K562 (cell line): ENCODE results near the gene MAP3K15. TPM values are rescaled to one million over a fixed set of nuclear protein-coding genes. Genes with fewer than 3 reads are reported as not detected.

ENCODE experiments used
- ATAC-seq: fragments of 200-7000 bp; cut with Tn5 transposase; 3 replicates; pipeline ENCODE4 v1.9.1; 2020; ENCODE audit warnings: moderate library complexity
- BruUV-seq: library from RNA; stranded (reverse); fragments of 400-500 nt; replicated peaks from 2 replicates; lab custom pipeline; 2021; lab: Mats Ljungman, UMichigan
- CTCF ChIA-PET: fragments of 300-600 bp; formaldehyde crosslinking; extraction: SDS; loops from one replicate; lab custom pipeline; 2021; ENCODE audit warnings: low intra/inter-chr PET ratio; lab: Yijun Ruan, JAX
- POLR2A ChIA-PET: fragments of 300-600, 350-650 bp; sonication (Branson Sonifier 250); formaldehyde crosslinking; extraction: SDS; loops from one replicate; lab custom pipeline; 2021; ENCODE audit warnings: antibody characterized with exemption, inconsistent platforms; lab: Yijun Ruan, JAX
- DNase-seq, 4 experiments: peaks; one replicate each; pipeline versions ENCODE4 v3.0.0 to v3.0.0-alpha.2; 2011 to 2018; ENCODE audit warnings: low spot score in 3 of 4, mixed read lengths in 3 of 4; ENCODE audit errors: extremely low read depth in 1 of 4
- FAIRE-seq: peaks from 2 replicates; lab custom pipeline; 2011; peaks lifted over from hg19 to GRCh38; lab: Jason Lieb, UNC
- H2AFZ ChIP-seq: 2 replicates; pipeline ENCODE4 v1.6.0; 2011; ENCODE audit warnings: low read depth, low read length, control low read depth, inconsistent platforms
- H3K27ac ChIP-seq: fragments of 200-600 bp; 3 replicates; pipeline ENCODE4 v1.8.0; 2011; ENCODE audit warnings: low read depth, mild to moderate bottlenecking, control low read depth, inconsistent platforms, low read length, moderate library complexity, mixed read lengths; ENCODE audit errors: extremely low read depth
- H3K27me3 ChIP-seq, 2 experiments: fragments of 300-600 bp in 1 of 2; 2 replicates in 1 of 2; 3 replicates in 1 of 2; pipeline versions ENCODE4 v1.6.0 to v1.8.0; 2011; ENCODE audit warnings: inconsistent platforms in 2 of 2, low read length in 2 of 2, mild to moderate bottlenecking in 1 of 2, mixed read lengths in 1 of 2, moderate library complexity in 1 of 2; ENCODE audit not compliant: control insufficient read depth in 2 of 2, insufficient read depth in 2 of 2
- H3K36me3 ChIP-seq: fragments of 300-600 bp; 3 replicates; pipeline ENCODE4 v1.8.0; 2011; ENCODE audit warnings: mild to moderate bottlenecking, low read length, inconsistent platforms; ENCODE audit not compliant: control insufficient read depth, insufficient read depth
- H3K4me1 ChIP-seq, 2 experiments: fragments of 200-600 bp in 1 of 2; replicated peaks in 1 of 2; 2 replicates in 1 of 2; 3 replicates in 1 of 2; pipeline versions ENCODE4 v1.5.1 to v1.8.0; 2011; ENCODE audit warnings: inconsistent platforms in 2 of 2, low read length in 2 of 2, mild to moderate bottlenecking in 1 of 2, mixed read lengths in 1 of 2, moderate library complexity in 1 of 2; ENCODE audit not compliant: control insufficient read depth in 2 of 2, insufficient read depth in 2 of 2
- H3K4me2 ChIP-seq: 2 replicates; pipeline ENCODE4 v1.6.1; 2011; ENCODE audit warnings: low read length, control low read depth, inconsistent platforms, mixed read lengths; ENCODE audit not compliant: insufficient read depth
- H3K4me3 ChIP-seq: fragments of 200-600 bp; sonication (generic), shearing (Covaris generic); 2 replicates; pipeline ENCODE4 v1.5.1; 2016; ENCODE audit warnings: control low read depth, inconsistent platforms
- H3K79me2 ChIP-seq: fragments of 200-600 bp; 3 replicates; pipeline ENCODE4 v1.8.0; 2011; ENCODE audit warnings: low read length, inconsistent platforms; ENCODE audit not compliant: control insufficient read depth, insufficient read depth
- H3K9ac ChIP-seq, 2 experiments: 2 replicates each; pipeline versions ENCODE4 v1.6.0 to v1.6.1; 2011; ENCODE audit warnings: low read depth in 2 of 2, low read length in 2 of 2, control low read depth in 1 of 2, inconsistent platforms in 1 of 2, mild to moderate bottlenecking in 1 of 2, mixed read lengths in 1 of 2; ENCODE audit not compliant: insufficient read depth in 1 of 2
- H3K9me1 ChIP-seq: one replicate; pipeline ENCODE4 v1.6.0; 2011; ENCODE audit warnings: inconsistent platforms, mild to moderate bottlenecking, low read length, moderate library complexity; ENCODE audit not compliant: control insufficient read depth, insufficient read depth
- H3K9me3 ChIP-seq: replicated peaks from 2 replicates; pipeline ENCODE4 v1.5.1; 2011; ENCODE audit warnings: low read depth, low read length, inconsistent platforms; ENCODE audit not compliant: control insufficient read depth, insufficient read depth
- H4K20me1 ChIP-seq: replicated peaks from 2 replicates; pipeline ENCODE4 v1.6.1; 2011; ENCODE audit warnings: low read length, inconsistent platforms, mixed read lengths; ENCODE audit not compliant: control insufficient read depth, insufficient read depth
- BMI1 ChIP-seq: fragments of 150-350 bp; IDR thresholded peaks from 2 replicates; pipeline ENCODE4 v1.6.1; 2014; ENCODE audit warnings: low read length
- CBFA2T2 ChIP-seq: fragments of 450-650 bp; conservative IDR thresholded peaks from 2 replicates; pipeline ENCODE4 v1.6.1; 2017; ENCODE audit warnings: mild to moderate bottlenecking
- CREM ChIP-seq: IDR thresholded peaks from 2 replicates; pipeline ENCODE4 v1.6.1; 2014; ENCODE audit warnings: antibody characterized with exemption, low read depth
- DMBX1 ChIP-seq: fragments of 250-450 bp; sonication (Bioruptor Pico); IDR thresholded peaks from 2 replicates; pipeline ENCODE4 v1.8.0; 2022; ENCODE audit warnings: inconsistent platforms, mild to moderate bottlenecking, moderate library complexity, borderline replicate concordance
- GABPB1 ChIP-seq: sonication (generic); formaldehyde crosslinking; IDR thresholded peaks from 2 replicates; pipeline ENCODE4 v1.8.0; 2022; ENCODE audit warnings: mild to moderate bottlenecking, missing genetic modification reagents
- HDGF ChIP-seq: fragments of 450-650 bp; IDR thresholded peaks from 2 replicates; pipeline ENCODE4 v1.6.1; 2016
- MYBL2 ChIP-seq, 2 experiments: fragments of 450-650 bp in 1 of 2; sonication (generic) in 1 of 2; formaldehyde crosslinking in 1 of 2; IDR thresholded peaks; 2 replicates each; pipeline versions ENCODE4 v1.6.1 to v1.8.1; 2017 to 2022; ENCODE audit warnings: borderline replicate concordance in 1 of 2, inconsistent platforms in 1 of 2, low read depth in 1 of 2, mild to moderate bottlenecking in 1 of 2, missing genetic modification reagents in 1 of 2, moderate library complexity in 1 of 2
- RBM15 ChIP-seq: fragments of 200-400 bp; formaldehyde crosslinking; IDR thresholded peaks from 2 replicates; pipeline ENCODE4 v1.6.1; 2018; ENCODE audit warnings: mild to moderate bottlenecking, low read length, moderate library complexity; ENCODE audit not compliant: insufficient read depth
- RFX1 ChIP-seq: fragments of 450-650 bp; IDR thresholded peaks from 2 replicates; pipeline ENCODE4 v1.6.1; 2016; ENCODE audit warnings: mild to moderate bottlenecking, moderate library complexity
- SMAD1 ChIP-seq: fragments of 150-350 bp; IDR thresholded peaks from 2 replicates; pipeline ENCODE4 v1.6.1; 2014; ENCODE audit warnings: low read length, low read depth; ENCODE audit not compliant: partially characterized antibody
- SMAD3 ChIP-seq: fragments of 450-650 bp; formaldehyde crosslinking; conservative IDR thresholded peaks from 2 replicates; pipeline ENCODE4 v1.4.0; 2020; ENCODE audit warnings: mild to moderate bottlenecking
- ZBTB8A ChIP-seq: fragments of 450-650 bp; IDR thresholded peaks from 2 replicates; pipeline ENCODE4 v1.6.1; 2018; ENCODE audit warnings: mild to moderate bottlenecking, moderate library complexity; ENCODE audit not compliant: partially characterized antibody
- ZKSCAN1 ChIP-seq: fragments of 150-350 bp; IDR thresholded peaks from 2 replicates; pipeline ENCODE4 v1.6.1; 2016; ENCODE audit warnings: low read depth, low read length
- ZNF146 ChIP-seq: IDR thresholded peaks from one replicate; pipeline ENCODE4 v1.6.1; 2018; ENCODE audit warnings: missing compliant biosample characterization; ENCODE audit not compliant: unreplicated experiment
- WGBS: fragments of 100-300 bp; shearing (Covaris generic); methylation state at CpG from one replicate; pipeline ENCODE4 v1.1.6; 2016; ENCODE audit warnings: low coverage, mixed read lengths; ENCODE audit not compliant: insufficient coverage; ENCODE audit errors: missing lambda C conversion rate; 5-methylcytosine and 5-hydroxymethylcytosine counted together
- in situ Hi-C: fragments of 300-500 bp; cut with MboI; formaldehyde crosslinking; loops from 4 replicates; pipeline ENCODE4 v1.15.0; 2018; ENCODE audit warnings: inconsistent platforms, mixed read lengths
- intact Hi-C: fragments of 100-400 bp; cut with micrococcal nuclease; formaldehyde crosslinking; loops from 2 replicates; pipeline ENCODE4 v1.14.2; 2022
- polyA plus RNA-seq, 8 experiments: library from polyadenylated mRNA; depleted of rRNA in 4 of 8; stranded (reverse) in 5 of 8; unstranded in 3 of 8; fragments of >200 nt; fragmentation: Nextera tagmentation in 2 of 8; fragmentation: Illumina TruSeq in 1 of 8; extraction: Ambion mirVana in 2 of 8; extraction: Trizol in 1 of 8; gene quantifications; 2 replicates each; pipeline versions ENCODE4 v1.2.1 to v1.2.3, GENCODE V29; 2011 to 2014; ENCODE audit warnings: inconsistent platforms in 1 of 8, missing spikeins in 1 of 8
- total RNA-seq, 7 experiments: library from RNA; depleted of rRNA in 6 of 7; stranded (reverse); fragments of >200 nt in 6 of 7; fragmentation: Illumina TruSeq in 2 of 7; extraction: Trizol in 2 of 7; gene quantifications; 2 replicates each; pipeline versions ENCODE4 v1.2.1 to v1.2.3, GENCODE V29; 2011 to 2021; ENCODE audit warnings: low replicate concordance in 1 of 7
- TF ChIP-seq, protein P1 (sequence below): fragments of 250-450 bp; sonication (Bioruptor Pico); IDR thresholded peaks from 2 replicates; pipeline ENCODE4 v1.9.0; 2021; ENCODE audit warnings: mild to moderate bottlenecking, inconsistent platforms
- TF ChIP-seq, protein P2 (sequence below): fragments of 450-650 bp; formaldehyde crosslinking; IDR thresholded peaks from 2 replicates; pipeline ENCODE4 v1.4.0; 2020; ENCODE audit warnings: mild to moderate bottlenecking, moderate library complexity
- TF ChIP-seq, protein P3 (sequence below): fragments of 250-450 bp; sonication (Bioruptor Pico); IDR thresholded peaks from 2 replicates; pipeline ENCODE4 v1.5.0; 2020; ENCODE audit warnings: mild to moderate bottlenecking

MAP3K15 gene
- total and polyA plus RNA-seq, 9 of the 15 experiments (the other 6 are each of a cell fraction or from before 2014, with no cell fraction given), result 0.03 to 0.29 (median 0.14) TPM; not detected in 5

DNA sequence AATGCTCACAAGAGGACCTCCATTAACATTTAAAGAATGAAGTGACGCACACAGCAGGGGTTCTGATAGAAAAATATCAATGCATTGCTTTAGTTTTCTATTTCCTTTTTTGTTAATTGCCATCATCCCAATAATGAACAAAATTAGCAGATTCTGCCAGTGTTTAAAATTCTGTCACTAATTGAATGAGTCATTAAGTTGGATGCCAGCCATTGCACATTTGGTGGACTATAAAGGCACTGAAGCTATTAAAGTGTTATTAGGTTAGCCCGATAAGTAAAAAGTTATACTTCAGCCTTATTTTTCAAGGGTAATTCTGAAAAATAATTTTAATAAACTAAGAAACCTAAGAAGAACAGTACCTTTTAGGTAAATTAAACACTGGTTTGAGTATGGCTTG, 53.1 kb downstream of the MAP3K15 start:
- H3K9me1 ChIP-seq, result no peaks in the 10 kb centered on the region
- H3K4me3 ChIP-seq, result no peak overlapping the region
- no peak overlapping the region for H3K27ac ChIP-seq
- DNase-seq (no peak), FAIRE-seq (no peak), ATAC-seq (no peak)
- H2AFZ ChIP-seq, result no peak overlapping the region
- 0% methylated on average over 2 of the region's 2 CpGs for WGBS
- ChIA-PET CTCF (no interaction called here), POLR2A (no interaction called here)
- no TSS peak for BruUV-seq
- no peak overlapping the region for H3K4me2 ChIP-seq
- intact Hi-C loops, result no loop called here
- H4K20me1 ChIP-seq, result no peaks in the 10 kb centered on the region
- no peak overlapping the region for H3K9ac ChIP-seq
- H3K79me2 ChIP-seq, result no peaks in the 10 kb centered on the region
- peaks cover 3 to 5% of the 10 kb centered on the region in 2 experiments; a peak in 3 of 5 replicates for H3K27me3 ChIP-seq
- TF ChIP-seq GABPB1 (CRISPR knock-in tag) (no peak), RFX1 (no peak), HDGF (no peak), CBFA2T2 (no peak), ZKSCAN1 (no peak), CREM (no peak), BMI1 (no peak), ZBTB8A (no peak), SMAD1 (no peak), SMAD3 (CRISPR knock-in tag) (no peak), ZNF146 (CRISPR knock-in tag) (no peak), RBM15 (no peak), DMBX1 (no peak), MYBL2 (IDR thresholded peaks at IDR 0.05; ENCODE audit: low read depth) (no peak), MYBL2 (CRISPR knock-in tag; IDR thresholded peaks at IDR 0.05; ENCODE audit: borderline replicate concordance) (no peak)
- TF ChIP-seq, protein P1, sequence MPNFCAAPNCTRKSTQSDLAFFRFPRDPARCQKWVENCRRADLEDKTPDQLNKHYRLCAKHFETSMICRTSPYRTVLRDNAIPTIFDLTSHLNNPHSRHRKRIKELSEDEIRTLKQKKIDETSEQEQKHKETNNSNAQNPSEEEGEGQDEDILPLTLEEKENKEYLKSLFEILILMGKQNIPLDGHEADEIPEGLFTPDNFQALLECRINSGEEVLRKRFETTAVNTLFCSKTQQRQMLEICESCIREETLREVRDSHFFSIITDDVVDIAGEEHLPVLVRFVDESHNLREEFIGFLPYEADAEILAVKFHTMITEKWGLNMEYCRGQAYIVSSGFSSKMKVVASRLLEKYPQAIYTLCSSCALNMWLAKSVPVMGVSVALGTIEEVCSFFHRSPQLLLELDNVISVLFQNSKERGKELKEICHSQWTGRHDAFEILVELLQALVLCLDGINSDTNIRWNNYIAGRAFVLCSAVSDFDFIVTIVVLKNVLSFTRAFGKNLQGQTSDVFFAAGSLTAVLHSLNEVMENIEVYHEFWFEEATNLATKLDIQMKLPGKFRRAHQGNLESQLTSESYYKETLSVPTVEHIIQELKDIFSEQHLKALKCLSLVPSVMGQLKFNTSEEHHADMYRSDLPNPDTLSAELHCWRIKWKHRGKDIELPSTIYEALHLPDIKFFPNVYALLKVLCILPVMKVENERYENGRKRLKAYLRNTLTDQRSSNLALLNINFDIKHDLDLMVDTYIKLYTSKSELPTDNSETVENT (CRISPR knock-in tag), result no peak
- TF ChIP-seq, protein P2, sequence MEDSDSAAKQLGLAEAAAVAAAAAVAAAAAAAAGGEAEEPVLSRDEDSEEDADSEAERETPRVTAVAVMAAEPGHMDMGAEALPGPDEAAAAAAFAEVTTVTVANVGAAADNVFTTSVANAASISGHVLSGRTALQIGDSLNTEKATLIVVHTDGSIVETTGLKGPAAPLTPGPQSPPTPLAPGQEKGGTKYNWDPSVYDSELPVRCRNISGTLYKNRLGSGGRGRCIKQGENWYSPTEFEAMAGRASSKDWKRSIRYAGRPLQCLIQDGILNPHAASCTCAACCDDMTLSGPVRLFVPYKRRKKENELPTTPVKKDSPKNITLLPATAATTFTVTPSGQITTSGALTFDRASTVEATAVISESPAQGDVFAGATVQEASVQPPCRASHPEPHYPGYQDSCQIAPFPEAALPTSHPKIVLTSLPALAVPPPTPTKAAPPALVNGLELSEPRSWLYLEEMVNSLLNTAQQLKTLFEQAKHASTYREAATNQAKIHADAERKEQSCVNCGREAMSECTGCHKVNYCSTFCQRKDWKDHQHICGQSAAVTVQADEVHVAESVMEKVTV, result no peak
- TF ChIP-seq, protein P3, sequence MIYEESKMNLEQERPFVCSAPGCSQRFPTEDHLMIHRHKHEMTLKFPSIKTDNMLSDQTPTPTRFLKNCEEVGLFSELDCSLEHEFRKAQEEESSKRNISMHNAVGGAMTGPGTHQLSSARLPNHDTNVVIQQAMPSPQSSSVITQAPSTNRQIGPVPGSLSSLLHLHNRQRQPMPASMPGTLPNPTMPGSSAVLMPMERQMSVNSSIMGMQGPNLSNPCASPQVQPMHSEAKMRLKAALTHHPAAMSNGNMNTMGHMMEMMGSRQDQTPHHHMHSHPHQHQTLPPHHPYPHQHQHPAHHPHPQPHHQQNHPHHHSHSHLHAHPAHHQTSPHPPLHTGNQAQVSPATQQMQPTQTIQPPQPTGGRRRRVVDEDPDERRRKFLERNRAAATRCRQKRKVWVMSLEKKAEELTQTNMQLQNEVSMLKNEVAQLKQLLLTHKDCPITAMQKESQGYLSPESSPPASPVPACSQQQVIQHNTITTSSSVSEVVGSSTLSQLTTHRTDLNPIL (CRISPR knock-in tag), result no peak
- no peaks in the 10 kb centered on the region for H3K9me3 ChIP-seq
- in situ Hi-C loops, result no loop called here
- H3K36me3 ChIP-seq, result no peaks in the 10 kb centered on the region
- H3K4me1 ChIP-seq, result no peaks in the 10 kb centered on the region
